ENCODE data around the gene MYO1B.

GRCh38 chr2:191341436-191341835, 96.2 kb downstream of the MYO1B start:
- TF ChIP-seq, protein P1, sequence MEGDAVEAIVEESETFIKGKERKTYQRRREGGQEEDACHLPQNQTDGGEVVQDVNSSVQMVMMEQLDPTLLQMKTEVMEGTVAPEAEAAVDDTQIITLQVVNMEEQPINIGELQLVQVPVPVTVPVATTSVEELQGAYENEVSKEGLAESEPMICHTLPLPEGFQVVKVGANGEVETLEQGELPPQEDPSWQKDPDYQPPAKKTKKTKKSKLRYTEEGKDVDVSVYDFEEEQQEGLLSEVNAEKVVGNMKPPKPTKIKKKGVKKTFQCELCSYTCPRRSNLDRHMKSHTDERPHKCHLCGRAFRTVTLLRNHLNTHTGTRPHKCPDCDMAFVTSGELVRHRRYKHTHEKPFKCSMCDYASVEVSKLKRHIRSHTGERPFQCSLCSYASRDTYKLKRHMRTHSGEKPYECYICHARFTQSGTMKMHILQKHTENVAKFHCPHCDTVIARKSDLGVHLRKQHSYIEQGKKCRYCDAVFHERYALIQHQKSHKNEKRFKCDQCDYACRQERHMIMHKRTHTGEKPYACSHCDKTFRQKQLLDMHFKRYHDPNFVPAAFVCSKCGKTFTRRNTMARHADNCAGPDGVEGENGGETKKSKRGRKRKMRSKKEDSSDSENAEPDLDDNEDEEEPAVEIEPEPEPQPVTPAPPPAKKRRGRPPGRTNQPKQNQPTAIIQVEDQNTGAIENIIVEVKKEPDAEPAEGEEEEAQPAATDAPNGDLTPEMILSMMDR (conservative IDR thresholded peaks at IDR 0.05 in 1 of 2, IDR thresholded peaks at IDR 0.05 in 1 of 2; ENCODE audit: low read depth in 1 of 2, low read length in 2 of 2): no peak
- no peak for TF ChIP-seq EZH2 (IDR thresholded peaks at IDR 0.05; ENCODE audit: low read length, missing control alignments)

Data from fibroblast of lung (primary cell).